Neural progenitor cell (in vitro differentiated cells): ENCODE data around the gene DHRS11. TPM values are rescaled to one million over a fixed set of nuclear protein-coding genes. Genes with fewer than 3 reads are reported as not detected.
A peak's percentile ranks its signal among the peaks of the same experiment; 100 is the strongest.

Source experiments
- DNase-seq: peaks from one replicate; pipeline ENCODE4 v3.0.0-alpha.2; 2016; ENCODE audit warnings: low spot score
- H2AFZ ChIP-seq: fragments of 200-600 bp; sonication (generic); replicated peaks from 2 replicates; pipeline ENCODE4 v1.6.1; 2016; ENCODE audit warnings: antibody characterized with exemption
- H3F3A ChIP-seq: fragments of 200-600 bp; sonication (generic); 2 replicates; pipeline ENCODE4 v1.6.1; 2016; ENCODE audit warnings: antibody characterized with exemption, low read depth
- H3K27ac ChIP-seq: fragments of 200-600 bp; sonication (generic); 2 replicates; pipeline ENCODE4 v1.5.1; 2016; ENCODE audit warnings: mild to moderate bottlenecking
- H3K27me3 ChIP-seq: fragments of 200-600 bp; sonication (generic); 2 replicates; pipeline ENCODE4 v1.6.1; 2016; ENCODE audit warnings: mild to moderate bottlenecking, moderate library complexity
- H3K36me3 ChIP-seq: fragments of 200-600 bp; sonication (generic); 2 replicates; pipeline ENCODE4 v1.5.1; 2016
- H3K4me1 ChIP-seq: fragments of 200-600 bp; sonication (generic); 2 replicates; pipeline ENCODE4 v1.6.1; 2016; ENCODE audit warnings: mixed run types
- H3K4me2 ChIP-seq: fragments of 200-600 bp; sonication (generic); 2 replicates; pipeline ENCODE4 v1.6.1; 2016
- H3K4me3 ChIP-seq: fragments of 200-600 bp; sonication (generic); 2 replicates; pipeline ENCODE4 v1.5.1; 2016
- H3K79me2 ChIP-seq: fragments of 200-600 bp; sonication (generic); 2 replicates; pipeline ENCODE4 v1.6.1; 2016; ENCODE audit warnings: low read depth
- H3K9ac ChIP-seq: fragments of 200-600 bp; sonication (generic); 2 replicates; pipeline ENCODE4 v1.6.1; 2016
- H3K9me3 ChIP-seq: fragments of 200-600 bp; sonication (generic); 2 replicates; pipeline ENCODE4 v1.5.1; 2016; ENCODE audit warnings: low read depth
- H4K20me1 ChIP-seq: fragments of 200-600 bp; sonication (generic); 2 replicates; pipeline ENCODE4 v1.6.1; 2016; ENCODE audit warnings: low read depth
- H3K27ac Mint-ChIP-seq: 3 replicates; pipeline ENCODE4 v1.8.0; 2021; ENCODE audit warnings: mixed read lengths
- H3K27me3 Mint-ChIP-seq: 2 replicates; pipeline ENCODE4 v1.8.0; 2022; ENCODE audit warnings: low read depth, mild to moderate bottlenecking, inconsistent platforms, moderate library complexity, mixed read lengths; ENCODE audit not compliant: insufficient read depth
- H3K36me3 Mint-ChIP-seq: 3 replicates; pipeline ENCODE4 v1.8.0; 2021; ENCODE audit warnings: mixed read lengths
- H3K4me1 Mint-ChIP-seq: 3 replicates; pipeline ENCODE4 v1.8.0; 2021; ENCODE audit warnings: mixed read lengths
- H3K4me3 Mint-ChIP-seq: 3 replicates; pipeline ENCODE4 v1.8.0; 2021; ENCODE audit warnings: mild to moderate bottlenecking, moderate library complexity, mixed read lengths
- H3K9me3 Mint-ChIP-seq: 3 replicates; pipeline ENCODE4 v1.8.0; 2020; ENCODE audit warnings: mixed read lengths
- EZH2 ChIP-seq: fragments of 200-600 bp; sonication (generic); IDR thresholded peaks from 2 replicates; pipeline ENCODE4 v1.6.1; 2017; ENCODE audit warnings: antibody characterized with exemption, mild to moderate bottlenecking, moderate library complexity
- EZH2phosphoT487 ChIP-seq: fragments of 200-600 bp; sonication (generic); IDR thresholded peaks from 2 replicates; pipeline ENCODE4 v1.6.1; 2017; ENCODE audit warnings: antibody characterized with exemption
- total RNA-seq: library from RNA; depleted of rRNA; stranded (reverse); fragments of >200 nt; gene quantifications from 2 replicates; pipeline ENCODE4 v1.2.3, GENCODE V29; 2015; ENCODE audit warnings: low replicate concordance
- TF ChIP-seq, protein P1 (sequence below): fragments of 200-600 bp; sonication (generic); IDR thresholded peaks from 2 replicates; pipeline ENCODE4 v1.5.1; 2017; ENCODE audit warnings: antibody characterized with exemption, mild to moderate bottlenecking

DHRS11 gene
- total RNA-seq, 1 donor from 2014 or later, result 14.4 TPM

GRCh38 chr17:36625188-36625587 is 33.5 kb downstream of the DHRS11 start:
- no peaks in the 10 kb centered on the region for H3K36me3 ChIP-seq
- TF ChIP-seq, protein P1, sequence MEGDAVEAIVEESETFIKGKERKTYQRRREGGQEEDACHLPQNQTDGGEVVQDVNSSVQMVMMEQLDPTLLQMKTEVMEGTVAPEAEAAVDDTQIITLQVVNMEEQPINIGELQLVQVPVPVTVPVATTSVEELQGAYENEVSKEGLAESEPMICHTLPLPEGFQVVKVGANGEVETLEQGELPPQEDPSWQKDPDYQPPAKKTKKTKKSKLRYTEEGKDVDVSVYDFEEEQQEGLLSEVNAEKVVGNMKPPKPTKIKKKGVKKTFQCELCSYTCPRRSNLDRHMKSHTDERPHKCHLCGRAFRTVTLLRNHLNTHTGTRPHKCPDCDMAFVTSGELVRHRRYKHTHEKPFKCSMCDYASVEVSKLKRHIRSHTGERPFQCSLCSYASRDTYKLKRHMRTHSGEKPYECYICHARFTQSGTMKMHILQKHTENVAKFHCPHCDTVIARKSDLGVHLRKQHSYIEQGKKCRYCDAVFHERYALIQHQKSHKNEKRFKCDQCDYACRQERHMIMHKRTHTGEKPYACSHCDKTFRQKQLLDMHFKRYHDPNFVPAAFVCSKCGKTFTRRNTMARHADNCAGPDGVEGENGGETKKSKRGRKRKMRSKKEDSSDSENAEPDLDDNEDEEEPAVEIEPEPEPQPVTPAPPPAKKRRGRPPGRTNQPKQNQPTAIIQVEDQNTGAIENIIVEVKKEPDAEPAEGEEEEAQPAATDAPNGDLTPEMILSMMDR, result no peak
- no peak for TF ChIP-seq EZH2
- no peak for TF ChIP-seq EZH2phosphoT487
- no peak for DNase-seq
- peaks cover 19% of the 10 kb centered on the region for H3K4me1 ChIP-seq
- H2AFZ ChIP-seq, result no peak overlapping the region
- no peak overlapping the region for H3K4me3 Mint-ChIP-seq
- no peak overlapping the region for H3K27ac ChIP-seq
- peaks cover 15% of the 10 kb centered on the region for H3F3A ChIP-seq
- no peaks in the 10 kb centered on the region for H3K79me2 ChIP-seq
- no peak overlapping the region for H3K4me3 ChIP-seq
- no peaks in the 10 kb centered on the region for H3K9me3 Mint-ChIP-seq
- no peak overlapping the region for H3K4me2 ChIP-seq
- no peaks in the 10 kb centered on the region for H3K9me3 ChIP-seq
- no peak overlapping the region for H3K9ac ChIP-seq
- no peaks in the 10 kb centered on the region for H3K27me3 ChIP-seq
- peaks cover 6% of the 10 kb centered on the region for H4K20me1 ChIP-seq
- H3K27me3 Mint-ChIP-seq, result peaks cover 19% of the 10 kb centered on the region
- no peaks in the 10 kb centered on the region for H3K36me3 Mint-ChIP-seq
- H3K27ac Mint-ChIP-seq, result no peak overlapping the region
- peaks cover 23% of the 10 kb centered on the region for H3K4me1 Mint-ChIP-seq

DNA sequence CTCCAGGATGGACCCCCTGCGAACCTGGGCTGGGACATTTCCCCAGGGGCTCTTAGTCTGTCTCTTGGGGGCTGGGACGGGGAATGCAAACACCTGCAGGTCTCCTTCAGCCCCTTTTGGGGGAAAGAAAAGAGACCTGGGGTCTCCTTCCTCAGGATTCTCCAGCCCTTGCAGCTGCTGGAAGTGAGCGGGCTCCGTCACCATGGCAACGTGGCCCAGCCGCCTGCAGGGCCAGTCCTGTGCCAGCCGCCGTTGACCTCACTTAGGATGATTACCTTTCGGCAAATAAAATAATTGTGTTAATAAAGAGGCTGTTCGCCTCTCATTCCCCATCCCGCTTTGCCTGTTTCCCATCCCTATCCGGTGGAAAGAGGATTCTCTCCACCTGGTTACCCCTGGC is 35.4 kb downstream of the DHRS11 start:
- TF ChIP-seq EZH2 (no peak), EZH2phosphoT487 (no peak)
- TF ChIP-seq, protein P1, result no peak
- peaks cover 14% of the 10 kb centered on the region for H3K27me3 Mint-ChIP-seq
- Histone ChIP-seq H3K27ac (no peak overlapping the region), H3K36me3 (no peaks in the 10 kb centered on the region), H3K27me3 (no peaks in the 10 kb centered on the region), H3K79me2 (no peaks in the 10 kb centered on the region), H3K4me3 (no peak overlapping the region), H3K4me1 (peaks cover 31% of the 10 kb centered on the region), H4K20me1 (peaks cover 6% of the 10 kb centered on the region), H3K4me2 (peak overlapping the region; percentile 55), H2AFZ (no peak overlapping the region), H3K9ac (no peak overlapping the region), H3K9me3 (no peaks in the 10 kb centered on the region), H3F3A (peaks cover 20% of the 10 kb centered on the region)
- H3K4me3 Mint-ChIP-seq, result peak overlapping the region; percentile 13
- DNase-seq, result peak; percentile 80
- H3K27ac Mint-ChIP-seq, result no peak overlapping the region
- H3K36me3 Mint-ChIP-seq, result no peaks in the 10 kb centered on the region
- peaks cover 31% of the 10 kb centered on the region for H3K4me1 Mint-ChIP-seq
- H3K9me3 Mint-ChIP-seq, result no peaks in the 10 kb centered on the region

DNA sequence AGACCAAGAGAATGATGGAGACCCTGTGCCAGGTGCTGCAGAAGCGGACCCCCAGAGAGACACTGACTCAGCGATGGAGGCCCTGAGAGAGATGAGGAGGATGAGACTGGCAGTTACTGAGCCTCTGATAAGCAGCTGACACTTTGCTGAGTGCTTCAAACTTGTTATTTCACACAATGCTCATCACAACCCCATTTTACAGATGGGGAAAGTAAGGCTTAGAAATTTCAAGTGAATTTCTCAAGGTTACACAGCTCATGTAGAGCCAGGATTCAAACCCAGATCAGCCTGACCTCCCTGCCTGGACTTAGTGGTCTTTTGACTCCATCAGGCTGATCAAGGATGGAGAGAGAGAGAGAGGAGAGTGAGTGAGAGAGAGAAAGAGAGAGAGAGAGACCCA is 36.9 kb downstream of the DHRS11 start:
- H3K4me3 Mint-ChIP-seq, result no peak overlapping the region
- H3K27me3 ChIP-seq, result peaks cover 5% of the 10 kb centered on the region
- H3K27ac Mint-ChIP-seq, result peak overlapping the region; percentile 55
- no peak overlapping the region for H3K9ac ChIP-seq
- peaks cover 43% of the 10 kb centered on the region for H3K4me1 Mint-ChIP-seq
- H3K36me3 ChIP-seq, result no peaks in the 10 kb centered on the region
- no peak overlapping the region for H3K4me3 ChIP-seq
- no peaks in the 10 kb centered on the region for H3K9me3 ChIP-seq
- H3K36me3 Mint-ChIP-seq, result no peaks in the 10 kb centered on the region
- peaks cover 16% of the 10 kb centered on the region for H3K27me3 Mint-ChIP-seq
- no peak for TF ChIP-seq EZH2phosphoT487
- TF ChIP-seq, protein P1, result no peak
- no peak for TF ChIP-seq EZH2
- H3K27ac ChIP-seq, result no peak overlapping the region
- peaks cover 46% of the 10 kb centered on the region for H3K4me1 ChIP-seq
- H3K4me2 ChIP-seq, result no peak overlapping the region
- H4K20me1 ChIP-seq, result peaks cover 6% of the 10 kb centered on the region
- H3K9me3 Mint-ChIP-seq, result no peaks in the 10 kb centered on the region
- no peaks in the 10 kb centered on the region for H3K79me2 ChIP-seq
- no peak overlapping the region for H2AFZ ChIP-seq
- no peak for DNase-seq
- peaks cover 34% of the 10 kb centered on the region for H3F3A ChIP-seq
